ENCODE measurements around the gene NR3C2.

DNA sequence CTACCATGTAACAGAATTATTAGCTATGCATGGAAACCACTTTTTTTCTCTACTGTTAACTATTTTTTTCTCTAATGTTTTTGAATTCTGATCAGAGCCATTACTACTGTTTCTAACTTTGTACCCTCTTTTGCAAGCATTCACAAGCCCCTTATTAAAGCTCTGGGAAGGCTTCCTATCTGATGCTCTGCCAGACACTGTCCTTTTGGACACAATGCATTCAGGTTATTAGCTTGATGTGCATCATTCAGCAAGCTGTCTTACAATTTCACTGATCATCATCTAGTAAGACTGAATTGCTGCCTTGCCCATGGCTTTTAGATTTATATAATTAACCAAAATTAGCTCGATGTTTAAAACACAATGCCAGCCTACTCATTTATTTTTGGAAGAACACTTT, 155.1 kb downstream of the NR3C2 start:
- TF ChIP-seq, protein P1, sequence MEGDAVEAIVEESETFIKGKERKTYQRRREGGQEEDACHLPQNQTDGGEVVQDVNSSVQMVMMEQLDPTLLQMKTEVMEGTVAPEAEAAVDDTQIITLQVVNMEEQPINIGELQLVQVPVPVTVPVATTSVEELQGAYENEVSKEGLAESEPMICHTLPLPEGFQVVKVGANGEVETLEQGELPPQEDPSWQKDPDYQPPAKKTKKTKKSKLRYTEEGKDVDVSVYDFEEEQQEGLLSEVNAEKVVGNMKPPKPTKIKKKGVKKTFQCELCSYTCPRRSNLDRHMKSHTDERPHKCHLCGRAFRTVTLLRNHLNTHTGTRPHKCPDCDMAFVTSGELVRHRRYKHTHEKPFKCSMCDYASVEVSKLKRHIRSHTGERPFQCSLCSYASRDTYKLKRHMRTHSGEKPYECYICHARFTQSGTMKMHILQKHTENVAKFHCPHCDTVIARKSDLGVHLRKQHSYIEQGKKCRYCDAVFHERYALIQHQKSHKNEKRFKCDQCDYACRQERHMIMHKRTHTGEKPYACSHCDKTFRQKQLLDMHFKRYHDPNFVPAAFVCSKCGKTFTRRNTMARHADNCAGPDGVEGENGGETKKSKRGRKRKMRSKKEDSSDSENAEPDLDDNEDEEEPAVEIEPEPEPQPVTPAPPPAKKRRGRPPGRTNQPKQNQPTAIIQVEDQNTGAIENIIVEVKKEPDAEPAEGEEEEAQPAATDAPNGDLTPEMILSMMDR (IDR thresholded peaks at IDR 0.05; ENCODE audit: insufficient read depth, low read depth, low read length), result no peak
- TF ChIP-seq EZH2 (IDR thresholded peaks at IDR 0.05; ENCODE audit: insufficient read depth, low read length), result no peak
